ENCODE measurements around the gene SLX9.

DNA sequence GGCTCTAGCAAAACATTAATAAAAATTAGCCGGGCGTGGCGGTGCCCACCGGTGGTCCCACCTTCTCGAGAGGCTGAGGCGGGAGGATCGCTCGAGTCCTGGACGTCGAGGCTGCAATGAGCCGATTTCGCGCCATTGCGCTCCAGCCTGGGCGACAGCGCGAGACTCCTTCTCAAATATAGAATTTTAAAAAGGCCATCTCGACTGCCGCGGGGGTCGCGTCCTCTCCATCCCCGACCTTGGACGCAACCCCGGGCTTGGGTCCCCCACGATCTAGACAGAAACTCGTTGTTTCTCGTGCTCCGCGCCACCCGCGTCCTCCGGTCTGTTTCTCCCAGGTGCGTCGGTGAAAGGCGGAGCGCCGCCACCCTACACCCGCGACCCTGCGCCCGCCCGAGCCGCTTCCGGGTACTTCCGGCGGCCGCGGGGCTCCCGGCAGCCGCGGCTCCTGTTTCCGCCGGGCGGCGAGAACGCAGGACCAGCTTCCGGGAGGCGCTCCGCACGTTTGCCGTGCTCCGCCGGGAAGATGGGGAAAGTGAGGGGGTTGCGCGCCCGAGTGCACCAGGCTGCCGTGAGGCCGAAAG lies at the start of gene SLX9:
- TF ChIP-seq CREB1 (CRISPR knock-in tag; IDR thresholded peaks at IDR 0.05) (no peak), CTCF (IDR thresholded peaks at IDR 0.05) (no peak), RELA (CRISPR knock-in tag; IDR thresholded peaks at IDR 0.05; ENCODE audit: borderline replicate concordance) (no peak), NR2C2 (CRISPR knock-in tag; IDR thresholded peaks at IDR 0.05) (no peak), TEAD4 (CRISPR knock-in tag; IDR thresholded peaks at IDR 0.05) (0 out of 2 replicates have a peak, but pooled peaks have one; percentile 40), ATF3 (CRISPR knock-in tag; conservative IDR thresholded peaks at IDR 0.05) (no peak)
- TF ChIP-seq, protein P1, sequence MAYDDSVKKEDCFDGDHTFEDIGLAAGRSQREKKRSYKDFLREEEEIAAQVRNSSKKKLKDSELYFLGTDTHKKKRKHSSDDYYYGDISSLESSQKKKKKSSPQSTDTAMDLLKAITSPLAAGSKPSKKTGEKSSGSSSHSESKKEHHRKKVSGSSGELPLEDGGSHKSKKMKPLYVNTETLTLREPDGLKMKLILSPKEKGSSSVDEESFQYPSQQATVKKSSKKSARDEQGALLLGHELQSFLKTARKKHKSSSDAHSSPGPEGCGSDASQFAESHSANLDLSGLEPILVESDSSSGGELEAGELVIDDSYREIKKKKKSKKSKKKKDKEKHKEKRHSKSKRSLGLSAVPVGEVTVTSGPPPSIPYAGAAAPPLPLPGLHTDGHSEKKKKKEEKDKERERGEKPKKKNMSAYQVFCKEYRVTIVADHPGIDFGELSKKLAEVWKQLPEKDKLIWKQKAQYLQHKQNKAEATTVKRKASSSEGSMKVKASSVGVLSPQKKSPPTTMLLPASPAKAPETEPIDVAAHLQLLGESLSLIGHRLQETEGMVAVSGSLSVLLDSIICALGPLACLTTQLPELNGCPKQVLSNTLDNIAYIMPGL (CRISPR knock-in tag; IDR thresholded peaks at IDR 0.05) = peak; percentile 95
- TF ChIP-seq, protein P2, sequence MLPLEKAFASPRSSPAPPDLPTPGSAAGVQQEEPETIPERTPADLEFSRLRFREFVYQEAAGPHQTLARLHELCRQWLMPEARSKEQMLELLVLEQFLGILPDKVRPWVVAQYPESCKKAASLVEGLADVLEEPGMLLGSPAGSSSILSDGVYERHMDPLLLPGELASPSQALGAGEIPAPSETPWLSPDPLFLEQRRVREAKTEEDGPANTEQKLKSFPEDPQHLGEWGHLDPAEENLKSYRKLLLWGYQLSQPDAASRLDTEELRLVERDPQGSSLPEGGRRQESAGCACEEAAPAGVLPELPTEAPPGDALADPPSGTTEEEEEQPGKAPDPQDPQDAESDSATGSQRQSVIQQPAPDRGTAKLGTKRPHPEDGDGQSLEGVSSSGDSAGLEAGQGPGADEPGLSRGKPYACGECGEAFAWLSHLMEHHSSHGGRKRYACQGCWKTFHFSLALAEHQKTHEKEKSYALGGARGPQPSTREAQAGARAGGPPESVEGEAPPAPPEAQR (CRISPR knock-in tag; IDR thresholded peaks at IDR 0.05) = no peak
